DOHH2 (cell line): ENCODE data around the gene PLAAT4.

Experiments
- CTCF ChIP-seq: fragments of 200-600 bp; sonication (generic); IDR thresholded peaks from one replicate; pipeline ENCODE4 v1.5.1; 2014; ENCODE audit warnings: antibody characterized with exemption, mild to moderate bottlenecking, low read depth, low read length; ENCODE audit not compliant: poor library complexity, severe bottlenecking
- EZH2phosphoT487 ChIP-seq: fragments of 200-600 bp; sonication (generic); IDR thresholded peaks from 2 replicates; pipeline ENCODE4 v1.6.1; 2017; ENCODE audit warnings: borderline replicate concordance, mild to moderate bottlenecking, antibody characterized with exemption, low read length, moderate library complexity, mixed read lengths

GRCh38 chr11:63511048-63511748, 25.4 kb upstream of the PLAAT4 start:
- no peak for TF ChIP-seq CTCF
- TF ChIP-seq EZH2phosphoT487 = no peak
